H1 (cell line): ENCODE measurements around the gene GDPD4. TPM values are rescaled to one million over a fixed set of nuclear protein-coding genes. Genes with fewer than 3 reads are reported as not detected.

ENCODE experiments used
- CTCF ChIA-PET: fragments of 300-600 bp; sonication (Branson Sonifier 250); formaldehyde crosslinking; loops from one replicate; lab custom pipeline; 2021; ENCODE audit not compliant: partially characterized antibody; lab: Charles Lee
- POLR2A ChIA-PET: fragments of 300-600 bp; sonication (Branson Sonifier 250); formaldehyde crosslinking; loops from one replicate; lab custom pipeline; 2021; ENCODE audit warnings: inconsistent platforms; ENCODE audit not compliant: partially characterized antibody; lab: Charles Lee
- DNase-seq, 2 experiments: peaks; one replicate each; pipeline versions ENCODE4 v3.0.0 to v3.0.0-alpha.2; 2010 to 2022; ENCODE audit warnings: low spot score in 2 of 2, low read depth in 1 of 2, mixed read lengths in 1 of 2
- FAIRE-seq: peaks from 2 replicates; lab custom pipeline; 2011; peaks lifted over from hg19 to GRCh38; lab: Jason Lieb, UNC
- H2AFZ ChIP-seq: 2 replicates; pipeline ENCODE4 v1.8.1; 2012; ENCODE audit warnings: low read length, inconsistent platforms
- H2AK5ac ChIP-seq: 2 replicates; pipeline ENCODE4 v1.6.1; 2013; ENCODE audit warnings: low read depth, low read length
- H2BK120ac ChIP-seq: replicated peaks from 2 replicates; pipeline ENCODE3; 2013; ENCODE audit warnings: low read depth, low read length, inconsistent platforms
- H2BK12ac ChIP-seq: 2 replicates; pipeline ENCODE4 v1.6.1; 2013; ENCODE audit warnings: low read depth, low read length
- H2BK15ac ChIP-seq: 2 replicates; pipeline ENCODE4 v1.6.1; 2013; ENCODE audit warnings: low read length
- H2BK20ac ChIP-seq: 2 replicates; pipeline ENCODE4 v1.6.1; 2013; ENCODE audit warnings: low read length
- H2BK5ac ChIP-seq: 2 replicates; pipeline ENCODE4 v1.6.1; 2013; ENCODE audit warnings: low read depth, low read length
- H3K14ac ChIP-seq: 2 replicates; pipeline ENCODE4 v1.6.1; 2013; ENCODE audit warnings: inconsistent platforms; ENCODE audit not compliant: insufficient read length
- H3K18ac ChIP-seq: 2 replicates; pipeline ENCODE4 v1.6.1; 2013; ENCODE audit warnings: low read length; ENCODE audit errors: extremely low read depth
- H3K23ac ChIP-seq: 2 replicates; pipeline ENCODE4 v1.6.1; 2013; ENCODE audit warnings: inconsistent platforms; ENCODE audit not compliant: insufficient read length
- H3K23me2 ChIP-seq: 2 replicates; pipeline ENCODE4 v1.6.1; 2013; ENCODE audit warnings: low read depth, low read length
- H3K27ac ChIP-seq: 2 replicates; pipeline ENCODE4 v1.6.1; 2011; ENCODE audit warnings: low read depth, low read length, inconsistent platforms
- H3K27me3 ChIP-seq, 4 experiments: replicated peaks in 1 of 4; 1 replicate in 1 of 4; 2 replicates in 3 of 4; pipeline versions ENCODE4 v1.6.1 to v1.8.1; 2011 to 2013; ENCODE audit warnings: low read length in 3 of 4, mild to moderate bottlenecking in 3 of 4, inconsistent platforms in 2 of 4, mixed read lengths in 2 of 4, moderate library complexity in 1 of 4; ENCODE audit not compliant: control insufficient read depth in 3 of 4, insufficient read depth in 3 of 4; ENCODE audit errors: extremely low read depth in 1 of 4
- H3K36me3 ChIP-seq, 4 experiments: 2 replicates each; pipeline versions ENCODE4 v1.6.1 to v1.8.1; 2011 to 2013; ENCODE audit warnings: mild to moderate bottlenecking in 4 of 4, low read length in 3 of 4, moderate library complexity in 2 of 4, control low read depth in 1 of 4, inconsistent platforms in 1 of 4; ENCODE audit not compliant: insufficient read depth in 4 of 4, control insufficient read depth in 2 of 4
- H3K4ac ChIP-seq: replicated peaks from 2 replicates; pipeline ENCODE3; 2013; ENCODE audit warnings: low read length, low read depth, mixed read lengths, inconsistent platforms; ENCODE audit not compliant: insufficient read length
- H3K4me1 ChIP-seq, 4 experiments: replicated peaks in 1 of 4; 1 replicate in 1 of 4; 2 replicates in 3 of 4; pipeline versions ENCODE4 v1.6.1 to v1.8.1; 2011 to 2013; ENCODE audit warnings: low read length in 3 of 4, inconsistent platforms in 2 of 4, mixed read lengths in 1 of 4; ENCODE audit not compliant: insufficient read depth in 4 of 4, control insufficient read depth in 3 of 4
- H3K4me2 ChIP-seq, 2 experiments: 2 replicates each; pipeline versions ENCODE4 v1.6.1 to v1.8.1; 2011 to 2013; ENCODE audit warnings: low read depth in 2 of 2, low read length in 2 of 2, control low read depth in 1 of 2, inconsistent platforms in 1 of 2, mild to moderate bottlenecking in 1 of 2; ENCODE audit not compliant: insufficient read depth in 1 of 2
- H3K4me3 ChIP-seq, 4 experiments: fragments of 200-600, 300-600 bp in 1 of 4; sonication (generic), shearing (Covaris generic), sonication (Bioruptor Twin) in 1 of 4; 2 replicates each; pipeline versions ENCODE4 v1.5.1 to v1.8.1; 2011 to 2016; ENCODE audit warnings: low read length in 4 of 4, low read depth in 3 of 4, control low read depth in 2 of 4, inconsistent platforms in 2 of 4, mild to moderate bottlenecking in 2 of 4, mixed read lengths in 1 of 4, moderate library complexity in 1 of 4; ENCODE audit not compliant: insufficient read depth in 2 of 4; ENCODE audit errors: extremely low read depth in 1 of 4
- H3K56ac ChIP-seq: replicated peaks from 2 replicates; pipeline ENCODE3; 2013; ENCODE audit warnings: low read depth, mild to moderate bottlenecking, mixed read lengths, low read length, inconsistent platforms; ENCODE audit not compliant: insufficient read length
- H3K79me1 ChIP-seq: 2 replicates; pipeline ENCODE4 v1.6.1; 2013; ENCODE audit warnings: low read depth, low read length, control low read depth
- H3K79me2 ChIP-seq, 2 experiments: 2 replicates each; pipeline versions ENCODE4 v1.6.1 to v1.8.1; 2012 to 2013; ENCODE audit warnings: low read length in 2 of 2, mild to moderate bottlenecking in 2 of 2, inconsistent platforms in 1 of 2; ENCODE audit not compliant: insufficient read depth in 2 of 2, control insufficient read depth in 1 of 2
- H3K9ac ChIP-seq, 4 experiments: replicated peaks in 1 of 4; 1 replicate in 1 of 4; 2 replicates in 3 of 4; pipeline versions ENCODE4 v1.6.1 to v1.8.1; 2011 to 2013; ENCODE audit warnings: low read depth in 3 of 4, low read length in 3 of 4, control low read depth in 2 of 4, mild to moderate bottlenecking in 2 of 4, moderate library complexity in 2 of 4, inconsistent platforms in 1 of 4; ENCODE audit errors: extremely low read depth in 1 of 4
- H3K9me3 ChIP-seq, 2 experiments: 2 replicates each; pipeline versions ENCODE4 v1.6.1 to v1.8.1; 2012 to 2013; ENCODE audit warnings: mild to moderate bottlenecking in 2 of 2, moderate library complexity in 2 of 2, control low read depth in 1 of 2, inconsistent platforms in 1 of 2, low read depth in 1 of 2, low read length in 1 of 2, mixed read lengths in 1 of 2; ENCODE audit not compliant: insufficient read depth in 2 of 2
- H4K20me1 ChIP-seq, 2 experiments: replicated peaks in 1 of 2; 2 replicates each; pipeline versions ENCODE3 to v1.8.1; 2011 to 2013; ENCODE audit warnings: inconsistent platforms in 2 of 2, low read length in 2 of 2, mild to moderate bottlenecking in 1 of 2; ENCODE audit not compliant: insufficient read depth in 2 of 2, control insufficient read depth in 1 of 2
- H4K5ac ChIP-seq: 2 replicates; pipeline ENCODE4 v1.6.1; 2013; ENCODE audit warnings: low read length, low read depth, mixed read lengths, inconsistent platforms; ENCODE audit not compliant: insufficient read length
- H4K8ac ChIP-seq: 2 replicates; pipeline ENCODE4 v1.8.0; 2013; ENCODE audit warnings: mild to moderate bottlenecking, moderate library complexity, low read length, inconsistent platforms; ENCODE audit not compliant: insufficient read depth; ENCODE audit errors: extremely low read depth
- H4K91ac ChIP-seq: replicated peaks from 2 replicates; pipeline ENCODE3; 2013; ENCODE audit warnings: low read length, mixed read lengths, inconsistent platforms; ENCODE audit not compliant: insufficient read length
- BACH1 ChIP-seq: IDR thresholded peaks from 2 replicates; pipeline ENCODE4 v1.6.1; 2012; ENCODE audit warnings: low read length, improper control_type of control experiment
- CREB1 ChIP-seq: IDR thresholded peaks from 2 replicates; pipeline ENCODE4 v1.6.1; 2012; ENCODE audit warnings: inconsistent platforms
- CTBP2 ChIP-seq: IDR thresholded peaks from 2 replicates; pipeline ENCODE4 v1.7.0; 2011; ENCODE audit warnings: borderline replicate concordance, mild to moderate bottlenecking, moderate library complexity, mixed read lengths, low read length; ENCODE audit not compliant: insufficient read depth, insufficient read length
- NANOG ChIP-seq: IDR thresholded peaks from 2 replicates; pipeline ENCODE4 v1.6.1; 2011; ENCODE audit warnings: low read length, low read depth, mild to moderate bottlenecking, inconsistent platforms; ENCODE audit not compliant: insufficient read depth, poor library complexity, severe bottlenecking
- WGBS, 2 experiments: shearing (Covaris generic) in 1 of 2; methylation state at CpG; one replicate each; pipeline versions ENCODE4 v1.1.6 to v1.1.7; 2013 to 2015; ENCODE audit warnings: low lambda C conversion rate in 2 of 2, mixed read lengths in 2 of 2, inconsistent platforms in 1 of 2, low coverage in 1 of 2, missing lambda C conversion rate in 1 of 2; ENCODE audit not compliant: insufficient replicate concordance in 2 of 2, insufficient coverage in 1 of 2, insufficient read length in 1 of 2; ENCODE audit errors: extremely low coverage in 1 of 2, missing lambda C conversion rate in 1 of 2; 5-methylcytosine and 5-hydroxymethylcytosine counted together
- polyA plus RNA-seq, 7 experiments: library from polyadenylated mRNA; depleted of rRNA in 3 of 7; stranded (reverse) in 5 of 7; unstranded in 2 of 7; fragments of >200 nt in 5 of 7; fragments of 200-250 nt in 2 of 7; gene quantifications; 1 replicate in 5 of 7; 2 replicates in 1 of 7; 4 replicates in 1 of 7; pipeline versions ENCODE4 v1.2.1 to v1.2.3, GENCODE V29; 2011 to 2013; ENCODE audit warnings: missing spikeins in 2 of 7, mixed read lengths in 2 of 7
- total RNA-seq: library from RNA; stranded (reverse); fragmentation: NEBNext Ultra II Directional; extraction: Animal tissue kit (Norgen Biotek cat#: 25700); gene quantifications from 2 replicates; pipeline ENCODE4 v1.2.1, GENCODE V29; 2021

Gene GDPD4
- total and polyA plus RNA-seq, 2 of the 8 experiments (the other 6 are each of a cell fraction or from before 2014, with no cell fraction given), result not detected

DNA sequence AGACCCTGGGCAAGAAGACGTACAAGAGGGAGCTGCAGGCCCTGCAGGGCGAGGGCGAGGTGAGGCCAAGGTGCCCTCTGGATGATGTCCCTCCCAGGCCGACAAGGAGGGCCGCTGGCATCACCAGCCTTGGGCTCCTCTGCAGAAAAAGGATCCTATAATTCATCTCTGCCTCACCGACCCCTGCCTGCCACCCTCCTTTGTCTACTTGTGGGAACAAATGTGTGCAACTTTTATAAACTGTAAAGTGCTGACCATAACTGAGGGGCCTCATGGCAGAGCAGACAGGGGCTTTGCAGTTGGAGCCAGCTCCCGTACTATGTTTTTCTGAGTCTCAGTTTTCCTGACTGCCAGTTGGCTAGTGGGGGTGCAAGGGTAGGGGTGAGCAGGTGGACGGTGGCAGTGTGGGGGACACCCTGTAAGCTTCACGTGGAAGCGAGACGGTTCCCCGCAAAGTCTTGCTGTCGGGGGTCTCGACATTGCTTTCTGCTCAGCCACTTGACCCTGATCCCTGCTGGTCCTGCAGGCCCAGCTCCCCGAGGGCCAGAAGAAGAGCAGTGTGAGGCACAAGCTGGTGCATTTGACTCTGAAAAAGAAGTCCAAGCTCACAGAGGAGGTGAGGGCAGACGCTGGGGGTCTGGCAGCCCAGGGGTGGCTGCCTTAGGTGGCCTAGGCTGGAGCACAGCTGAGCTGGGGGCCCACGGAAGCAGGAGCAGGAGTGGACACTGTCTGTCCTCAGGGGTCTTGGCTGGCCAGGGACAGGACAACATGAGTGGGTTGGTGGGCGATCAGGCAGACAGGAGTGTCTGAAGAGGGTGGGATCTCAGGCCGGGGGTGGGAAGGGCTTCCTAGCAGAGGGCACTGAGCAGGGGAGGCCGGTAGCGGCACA lies 118.7 kb downstream of the GDPD4 start:
- Histone ChIP-seq H3K9ac (no peak overlapping the region), H3K14ac (no peak overlapping the region), H2BK120ac (no peak overlapping the region), H2BK15ac (no peak overlapping the region), H3K23ac (no peak overlapping the region), H3K27ac (no peak overlapping the region), H4K8ac (peak overlapping the region; percentile 65; the same call in 1 of the 2 replicates), H3K56ac (no peak overlapping the region), H4K20me1 (no peaks in the 10 kb centered on the region), H3K36me3 (no peaks in the 10 kb centered on the region), H4K91ac (no peak overlapping the region), H2AK5ac (no peak overlapping the region), H2BK5ac (no peak overlapping the region), H2BK20ac (no peak overlapping the region), H2BK12ac (no peak overlapping the region), H3K18ac (no peak overlapping the region), H3K79me2 (no peaks in the 10 kb centered on the region), H3K4me3 (no peak overlapping the region), H3K4me1 (no peaks in the 10 kb centered on the region), H3K79me1 (no peaks in the 10 kb centered on the region), H3K27me3 (no peaks in the 10 kb centered on the region), H3K9me3 (no peaks in the 10 kb centered on the region), H3K4ac (no peak overlapping the region), H3K4me2 (no peak overlapping the region), H4K5ac (no peak overlapping the region), H2AFZ (no peak overlapping the region), H3K23me2 (peaks cover 4% of the 10 kb centered on the region; the same call in 1 of the 2 replicates)
- DNase-seq (no peak), FAIRE-seq (no peak)
- ChIA-PET POLR2A (interaction anchor here (1.2 kb wide), 1 partner anchor 11 kb away, joined by 3 read pairs; no protein-coding TSS in a partner anchor), CTCF (interaction anchor here (0.6 to 15.1 kb wide), 10 partner anchors 9 to 92 kb away, joined by 3 to 187 read pairs (median 3); partner anchors contain the start of gene MYO7A)
- WGBS, 2 experiments, result 93% methylated on average over 20 of the region's 21 CpGs; no CpG with 5 or more reads in 1 of the 2 experiments
- TF ChIP-seq CREB1 (no peak), NANOG (no peak), CTBP2 (no peak), BACH1 (no peak)
